Uterus (tissue), 4 donors: ENCODE measurements around the gene HS3ST3A1. TPM values are rescaled to one million over a fixed set of nuclear protein-coding genes. Genes with fewer than 3 reads are reported as not detected.

Source experiments
- DNase-seq, 2 donors: peaks; one replicate each; pipeline ENCODE4 v3.0.0-alpha.2; 2019 to 2020
- H3K27ac ChIP-seq, 2 donors: fragments of 200-600 bp; sonication (generic); 1 replicate in 1 of 2; 2 replicates in 1 of 2; pipeline ENCODE4 v1.5.1; 2016 to 2018
- H3K27me3 ChIP-seq, 2 donors: fragments of 200-600 bp; sonication (generic); one replicate each; pipeline ENCODE4 v1.5.1; 2018 to 2019; ENCODE audit warnings: control low read depth in 1 of 2
- H3K36me3 ChIP-seq, 2 donors: fragments of 200-600 bp; sonication (generic); one replicate each; pipeline ENCODE4 v1.5.1; 2019; ENCODE audit warnings: control low read depth in 1 of 2
- H3K4me1 ChIP-seq, 2 donors: fragments of 200-600 bp; sonication (generic); one replicate each; pipeline ENCODE4 v1.5.1; 2018 to 2019; ENCODE audit warnings: control low read depth in 1 of 2
- H3K4me3 ChIP-seq, 2 donors: fragments of 200-600 bp; sonication (generic); 1 replicate in 1 of 2; 2 replicates in 1 of 2; pipeline ENCODE4 v1.5.1; 2018 to 2019; ENCODE audit warnings: mild to moderate bottlenecking in 1 of 2
- H3K9me3 ChIP-seq, 2 donors: fragments of 200-600 bp; sonication (generic); one replicate each; pipeline ENCODE4 v1.5.1; 2019; ENCODE audit warnings: control low read depth in 1 of 2
- POLR2A ChIP-seq, 2 donors: fragments of 450-650 bp; IDR thresholded peaks; one replicate each; pipeline ENCODE4 v1.6.1; 2016; ENCODE audit warnings: antibody characterized with exemption in 2 of 2, mild to moderate bottlenecking in 1 of 2, moderate library complexity in 1 of 2
- intact Hi-C: fragments of 100-400 bp; cut with DNase I; formaldehyde crosslinking; loops from one replicate; pipeline ENCODE4 v1.15.1; 2023; ENCODE audit warnings: low total_unique reads
- total RNA-seq, 4 donors: library from RNA; depleted of rRNA in 3 of 4; stranded (reverse); fragments of >200 nt in 3 of 4; gene quantifications; one replicate each; pipeline versions ENCODE4 v1.1.0 to v1.2.4, GENCODE V29; 2014 to 2023
- TF ChIP-seq, protein P1 (sequence below), 4 experiments: fragments of 200-600 bp in 2 of 4; fragments of 450-650 bp in 2 of 4; sonication (generic) in 2 of 4; IDR thresholded peaks; one replicate each; pipeline ENCODE4 v1.5.1; 2016 to 2019; ENCODE audit warnings: antibody characterized with exemption in 4 of 4, mild to moderate bottlenecking in 2 of 4, moderate library complexity in 1 of 4
- donor health status: DM: yes; HTN: yes; CAD: no.

The HS3ST3A1 gene
- total RNA-seq, 4 donors from 2014 or later = 2.1 to 7.7 (median 5.0) TPM; not detected in 1

DNA sequence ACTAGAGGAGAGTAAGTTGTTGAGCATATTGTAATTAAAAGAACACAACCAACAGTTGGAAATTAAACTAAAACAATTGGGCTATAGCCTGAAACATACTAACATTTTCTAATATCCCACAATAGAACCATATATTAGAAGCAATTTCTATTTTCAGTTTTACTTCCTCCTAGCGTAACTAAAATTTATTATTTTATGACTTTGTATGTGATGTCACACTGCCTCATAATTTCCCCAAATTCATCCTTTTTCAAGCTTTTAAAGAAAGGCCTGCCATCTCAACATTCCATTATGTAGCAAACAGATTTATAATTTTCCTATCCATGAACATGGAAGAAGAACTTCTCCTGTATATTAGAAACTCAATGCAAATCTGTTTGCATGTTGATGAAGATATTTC lies 110.2 kb downstream of the HS3ST3A1 start:
- Histone ChIP-seq H3K9me3 (no peaks in the 10 kb centered on the region), H3K4me1 (no peaks in the 10 kb centered on the region), H3K27me3 (no peaks in the 10 kb centered on the region), H3K36me3 (no peaks in the 10 kb centered on the region), H3K4me3 (no peak overlapping the region), H3K27ac (no peak overlapping the region)
- intact Hi-C loops = no loop called here
- no peak for DNase-seq
- TF ChIP-seq, protein P1, sequence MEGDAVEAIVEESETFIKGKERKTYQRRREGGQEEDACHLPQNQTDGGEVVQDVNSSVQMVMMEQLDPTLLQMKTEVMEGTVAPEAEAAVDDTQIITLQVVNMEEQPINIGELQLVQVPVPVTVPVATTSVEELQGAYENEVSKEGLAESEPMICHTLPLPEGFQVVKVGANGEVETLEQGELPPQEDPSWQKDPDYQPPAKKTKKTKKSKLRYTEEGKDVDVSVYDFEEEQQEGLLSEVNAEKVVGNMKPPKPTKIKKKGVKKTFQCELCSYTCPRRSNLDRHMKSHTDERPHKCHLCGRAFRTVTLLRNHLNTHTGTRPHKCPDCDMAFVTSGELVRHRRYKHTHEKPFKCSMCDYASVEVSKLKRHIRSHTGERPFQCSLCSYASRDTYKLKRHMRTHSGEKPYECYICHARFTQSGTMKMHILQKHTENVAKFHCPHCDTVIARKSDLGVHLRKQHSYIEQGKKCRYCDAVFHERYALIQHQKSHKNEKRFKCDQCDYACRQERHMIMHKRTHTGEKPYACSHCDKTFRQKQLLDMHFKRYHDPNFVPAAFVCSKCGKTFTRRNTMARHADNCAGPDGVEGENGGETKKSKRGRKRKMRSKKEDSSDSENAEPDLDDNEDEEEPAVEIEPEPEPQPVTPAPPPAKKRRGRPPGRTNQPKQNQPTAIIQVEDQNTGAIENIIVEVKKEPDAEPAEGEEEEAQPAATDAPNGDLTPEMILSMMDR (IDR thresholded peaks at IDR 0.05) = no peak
- TF ChIP-seq POLR2A (IDR thresholded peaks at IDR 0.05) = no peak

DNA sequence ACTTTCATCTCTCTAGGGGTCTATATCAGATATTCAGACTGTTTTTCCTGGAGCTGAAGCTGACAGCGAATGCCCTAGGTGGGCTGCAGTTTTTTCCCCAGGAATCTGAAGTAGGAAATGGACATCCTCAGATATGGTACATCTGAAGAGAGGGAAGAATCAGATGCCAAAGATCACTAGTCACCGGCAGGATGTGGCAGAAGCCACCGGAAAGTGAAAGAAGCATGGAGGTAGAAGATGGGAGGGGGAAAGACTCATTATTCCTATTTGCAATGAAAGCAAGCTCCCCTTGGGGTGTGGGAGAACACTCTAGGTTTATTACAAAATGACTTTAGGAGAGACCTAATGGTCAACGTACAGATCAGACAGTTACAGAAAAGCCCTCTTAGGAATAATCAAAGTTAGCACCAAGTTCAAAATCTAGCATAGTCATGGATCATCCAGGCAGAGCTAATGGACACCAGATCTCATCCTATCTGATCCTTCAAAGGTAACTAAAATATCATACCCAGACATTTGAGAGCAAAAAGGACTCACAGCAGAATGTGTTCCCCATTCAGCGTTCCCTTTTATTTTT lies 110.7 kb downstream of the HS3ST3A1 start:
- no peak overlapping the region for H3K27ac ChIP-seq
- intact Hi-C loops = no loop called here

DNA sequence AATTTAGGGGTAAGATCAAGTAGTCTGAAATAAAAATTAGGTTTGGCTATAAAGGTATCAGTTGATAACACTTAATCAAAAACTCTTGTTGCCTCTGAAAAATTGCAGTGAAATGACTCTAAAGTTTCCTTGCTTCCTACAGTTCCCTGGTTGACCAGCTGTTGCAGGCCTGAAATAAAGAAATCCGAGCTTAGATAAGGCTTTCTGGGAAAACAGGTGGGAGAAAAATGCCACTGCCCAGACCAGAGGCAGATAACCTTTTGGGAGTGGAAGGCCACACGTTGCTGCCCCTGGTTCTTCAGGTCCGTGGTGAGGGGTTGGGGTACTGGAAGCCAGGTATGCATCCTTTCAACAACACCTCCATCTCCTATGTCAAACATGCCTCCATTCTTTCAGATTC lies 111.3 kb downstream of the HS3ST3A1 start:
- no peak overlapping the region for H3K27ac ChIP-seq
- no peaks in the 10 kb centered on the region for H3K9me3 ChIP-seq
- no peaks in the 10 kb centered on the region for H3K27me3 ChIP-seq
- intact Hi-C loops = no loop called here
- no peak for DNase-seq
- TF ChIP-seq, protein P1 (IDR thresholded peaks at IDR 0.05) = no peak
- TF ChIP-seq POLR2A (IDR thresholded peaks at IDR 0.05) = no peak
- no peaks in the 10 kb centered on the region for H3K36me3 ChIP-seq
- no peaks in the 10 kb centered on the region for H3K4me1 ChIP-seq
- H3K4me3 ChIP-seq = no peak overlapping the region

More for the DNA sequence above, 110.7 kb downstream of the HS3ST3A1 start:
- H3K27me3 ChIP-seq = no peaks in the 10 kb centered on the region
- no peaks in the 10 kb centered on the region for H3K4me1 ChIP-seq
- no peaks in the 10 kb centered on the region for H3K9me3 ChIP-seq
- no peak overlapping the region for H3K4me3 ChIP-seq
- no peaks in the 10 kb centered on the region for H3K36me3 ChIP-seq
- TF ChIP-seq, protein P1 (IDR thresholded peaks at IDR 0.05) = no peak
- no peak for TF ChIP-seq POLR2A (IDR thresholded peaks at IDR 0.05)
- DNase-seq = no peak

GRCh38 chr17:13485327-13485726 lies 116.4 kb downstream of the HS3ST3A1 start:
- H3K27me3 ChIP-seq = no peaks in the 10 kb centered on the region
- no peaks in the 10 kb centered on the region for H3K36me3 ChIP-seq
- no peak for TF ChIP-seq POLR2A (IDR thresholded peaks at IDR 0.05)
- TF ChIP-seq, protein P1 (IDR thresholded peaks at IDR 0.05) = no peak
- H3K4me3 ChIP-seq = no peak overlapping the region
- no peaks in the 10 kb centered on the region for H3K4me1 ChIP-seq
- H3K9me3 ChIP-seq = peaks cover 0 to 4% of the 10 kb centered on the region in 2 donors
- H3K27ac ChIP-seq = no peak overlapping the region
- intact Hi-C loops = no loop called here
- no peak for DNase-seq

GRCh38 chr17:13484020-13484419 lies 117.7 kb downstream of the HS3ST3A1 start:
- Histone ChIP-seq H3K4me3 (no peak overlapping the region), H3K36me3 (no peaks in the 10 kb centered on the region), H3K27ac (no peak overlapping the region), H3K9me3 (peaks cover 0 to 4% of the 10 kb centered on the region in 2 donors), H3K27me3 (no peaks in the 10 kb centered on the region), H3K4me1 (no peaks in the 10 kb centered on the region)
- intact Hi-C loops = no loop called here
- DNase-seq = no peak
- no peak for TF ChIP-seq POLR2A (IDR thresholded peaks at IDR 0.05)
- TF ChIP-seq, protein P1 (IDR thresholded peaks at IDR 0.05) = no peak
